ENCODE measurements around the gene WNT16. TPM values are rescaled to one million over a fixed set of nuclear protein-coding genes. Genes with fewer than 3 reads are reported as not detected.
"Not testable (repeated sequence)": the region's sequence is repeated elsewhere in the genome, so short reads cannot be mapped to it uniquely, and the experiment has no call there.

The WNT16 gene
- total RNA-seq, 4 donors from 2014 or later = not detected

- TF ChIP-seq POLR2A (IDR thresholded peaks at IDR 0.05) = no peak
- TF ChIP-seq, protein P1, sequence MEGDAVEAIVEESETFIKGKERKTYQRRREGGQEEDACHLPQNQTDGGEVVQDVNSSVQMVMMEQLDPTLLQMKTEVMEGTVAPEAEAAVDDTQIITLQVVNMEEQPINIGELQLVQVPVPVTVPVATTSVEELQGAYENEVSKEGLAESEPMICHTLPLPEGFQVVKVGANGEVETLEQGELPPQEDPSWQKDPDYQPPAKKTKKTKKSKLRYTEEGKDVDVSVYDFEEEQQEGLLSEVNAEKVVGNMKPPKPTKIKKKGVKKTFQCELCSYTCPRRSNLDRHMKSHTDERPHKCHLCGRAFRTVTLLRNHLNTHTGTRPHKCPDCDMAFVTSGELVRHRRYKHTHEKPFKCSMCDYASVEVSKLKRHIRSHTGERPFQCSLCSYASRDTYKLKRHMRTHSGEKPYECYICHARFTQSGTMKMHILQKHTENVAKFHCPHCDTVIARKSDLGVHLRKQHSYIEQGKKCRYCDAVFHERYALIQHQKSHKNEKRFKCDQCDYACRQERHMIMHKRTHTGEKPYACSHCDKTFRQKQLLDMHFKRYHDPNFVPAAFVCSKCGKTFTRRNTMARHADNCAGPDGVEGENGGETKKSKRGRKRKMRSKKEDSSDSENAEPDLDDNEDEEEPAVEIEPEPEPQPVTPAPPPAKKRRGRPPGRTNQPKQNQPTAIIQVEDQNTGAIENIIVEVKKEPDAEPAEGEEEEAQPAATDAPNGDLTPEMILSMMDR (IDR thresholded peaks at IDR 0.05) = no peak
- Histone ChIP-seq H3K27me3 (no peaks in the 10 kb centered on the region), H3K9me3 (peaks cover 0 to 8% (median 0%) of the 10 kb centered on the region in 4 donors), H3K4me1 (no peaks in the 10 kb centered on the region), H3K36me3 (no peaks in the 10 kb centered on the region), H3K4me3 (no peak overlapping the region), H3K27ac (no peak overlapping the region)
- no peak for DNase-seq
These were observed 43.6 kb upstream of the WNT16 start for GRCh38 chr7:121285066-121285667.

GRCh38 chr7:121286186-121286585, 42.6 kb upstream of the WNT16 start:
- no peaks in the 10 kb centered on the region for H3K36me3 ChIP-seq
- no peak overlapping the region for H3K27ac ChIP-seq
- H3K4me1 ChIP-seq = no peaks in the 10 kb centered on the region
- DNase-seq = no peak
- no peaks in the 10 kb centered on the region for H3K27me3 ChIP-seq
- H3K9me3 ChIP-seq = peaks cover 0 to 8% (median 0%) of the 10 kb centered on the region in 4 donors
- no peak for TF ChIP-seq POLR2A (IDR thresholded peaks at IDR 0.05)
- TF ChIP-seq, protein P1 (IDR thresholded peaks at IDR 0.05) = no peak
- H3K4me3 ChIP-seq = no peak overlapping the region

- Histone ChIP-seq H3K27ac (no peak overlapping the region), H3K9me3 (peaks cover 0 to 8% (median 0%) of the 10 kb centered on the region in 4 donors), H3K27me3 (no peaks in the 10 kb centered on the region), H3K36me3 (no peaks in the 10 kb centered on the region), H3K4me1 (no peaks in the 10 kb centered on the region), H3K4me3 (no peak overlapping the region)
- no peak for TF ChIP-seq POLR2A (IDR thresholded peaks at IDR 0.05)
- TF ChIP-seq, protein P1 (IDR thresholded peaks at IDR 0.05) = no peak
- no peak for DNase-seq
These were observed 41.8 kb upstream of the WNT16 start for GRCh38 chr7:121286742-121287734.

DNA sequence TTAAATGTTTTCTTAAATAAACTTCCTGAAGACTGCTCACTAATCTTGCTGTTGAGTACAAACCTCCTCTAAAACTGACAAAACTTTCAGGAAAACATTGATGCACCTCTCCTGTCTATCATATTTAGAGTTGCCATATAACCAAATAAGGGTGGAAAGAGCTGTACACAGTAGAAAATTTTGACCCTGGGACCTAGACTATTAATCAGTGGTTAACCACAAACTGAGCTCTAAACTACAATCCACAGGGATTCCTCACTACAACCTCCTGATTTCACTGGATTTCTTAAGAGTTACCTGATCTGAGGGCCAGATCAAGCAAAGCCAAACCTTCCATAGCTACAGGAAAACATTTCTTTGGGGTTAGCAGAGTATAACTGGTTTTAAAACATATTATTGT, 39.9 kb upstream of the WNT16 start:
- H3K4me1 ChIP-seq = no peaks in the 10 kb centered on the region
- H3K36me3 ChIP-seq = no peaks in the 10 kb centered on the region
- no peaks in the 10 kb centered on the region for H3K27me3 ChIP-seq
- H3K27ac ChIP-seq = no peak overlapping the region
- no peak for TF ChIP-seq POLR2A (IDR thresholded peaks at IDR 0.05)
- TF ChIP-seq, protein P1 (IDR thresholded peaks at IDR 0.05) = no peak
- H3K9me3 ChIP-seq = peaks cover 0 to 8% (median 0%) of the 10 kb centered on the region in 4 donors
- no peak for DNase-seq
- no peak overlapping the region for H3K4me3 ChIP-seq

DNA sequence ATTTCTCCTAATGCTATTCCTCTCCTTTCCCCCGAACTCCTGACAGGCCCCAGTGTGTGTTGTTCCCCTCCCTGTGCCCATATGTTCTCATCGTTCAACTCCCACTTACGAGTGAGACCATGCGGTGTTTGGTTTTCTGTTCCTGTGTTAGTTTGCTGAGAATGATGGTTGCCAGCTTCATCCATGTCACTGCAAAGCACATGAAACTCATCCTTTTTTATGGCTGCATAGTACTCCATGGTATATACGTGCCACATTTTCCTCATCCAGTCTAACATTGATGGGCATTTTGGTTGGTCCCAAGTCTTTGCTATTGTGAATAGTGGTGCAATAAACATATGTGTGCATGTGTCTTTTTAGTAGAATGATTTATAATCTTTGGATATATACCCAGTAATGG, 38.9 kb upstream of the WNT16 start:
- not testable (repeated sequence) for DNase-seq, H3K27ac ChIP-seq, H3K4me3 ChIP-seq, H3K4me1 ChIP-seq, H3K9me3 ChIP-seq, H3K36me3 ChIP-seq, H3K27me3 ChIP-seq

DNA sequence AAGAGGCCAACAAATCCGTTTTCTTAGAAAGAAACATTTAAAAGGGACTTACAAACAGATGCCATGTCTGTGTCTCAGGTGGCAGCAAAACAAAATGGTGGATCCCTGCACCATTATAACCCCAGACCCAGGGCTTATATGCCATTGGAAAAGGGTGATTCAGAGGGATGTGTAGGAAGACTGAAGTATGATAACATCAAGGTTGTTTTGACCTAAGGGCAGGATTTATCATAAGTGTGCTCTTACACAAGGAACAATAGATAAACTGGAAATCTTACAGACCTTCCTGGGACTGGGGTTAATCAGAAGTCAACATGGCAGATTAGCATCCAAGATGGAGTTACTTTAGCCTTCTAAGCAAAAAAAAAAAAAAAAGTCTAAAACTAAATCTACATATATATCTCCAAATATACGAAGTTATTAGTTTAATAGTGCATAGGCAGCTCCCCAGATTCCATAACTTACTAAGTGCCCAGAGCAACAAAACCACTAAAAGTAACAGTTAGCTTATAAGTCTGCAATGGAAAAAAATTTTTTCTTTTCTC, 34.3 kb upstream of the WNT16 start:
- no peaks in the 10 kb centered on the region for H3K9me3 ChIP-seq
- no peak for TF ChIP-seq POLR2A (IDR thresholded peaks at IDR 0.05)
- TF ChIP-seq, protein P1 (IDR thresholded peaks at IDR 0.05) = no peak
- no peaks in the 10 kb centered on the region for H3K27me3 ChIP-seq
- no peaks in the 10 kb centered on the region for H3K4me1 ChIP-seq
- DNase-seq = no peak
- H3K36me3 ChIP-seq = no peaks in the 10 kb centered on the region
- no peak overlapping the region for H3K27ac ChIP-seq
- H3K4me3 ChIP-seq = no peak overlapping the region
